ENCODE data around the gene NIM1K. TPM values are rescaled to one million over a fixed set of nuclear protein-coding genes. Genes with fewer than 3 reads are reported as not detected.

The NIM1K gene
- total and polyA plus RNA-seq, 2 donors (not counting 3 experiments of a cell fraction or from before 2014, with no cell fraction given) = 0.04 to 0.49 TPM

DNA sequence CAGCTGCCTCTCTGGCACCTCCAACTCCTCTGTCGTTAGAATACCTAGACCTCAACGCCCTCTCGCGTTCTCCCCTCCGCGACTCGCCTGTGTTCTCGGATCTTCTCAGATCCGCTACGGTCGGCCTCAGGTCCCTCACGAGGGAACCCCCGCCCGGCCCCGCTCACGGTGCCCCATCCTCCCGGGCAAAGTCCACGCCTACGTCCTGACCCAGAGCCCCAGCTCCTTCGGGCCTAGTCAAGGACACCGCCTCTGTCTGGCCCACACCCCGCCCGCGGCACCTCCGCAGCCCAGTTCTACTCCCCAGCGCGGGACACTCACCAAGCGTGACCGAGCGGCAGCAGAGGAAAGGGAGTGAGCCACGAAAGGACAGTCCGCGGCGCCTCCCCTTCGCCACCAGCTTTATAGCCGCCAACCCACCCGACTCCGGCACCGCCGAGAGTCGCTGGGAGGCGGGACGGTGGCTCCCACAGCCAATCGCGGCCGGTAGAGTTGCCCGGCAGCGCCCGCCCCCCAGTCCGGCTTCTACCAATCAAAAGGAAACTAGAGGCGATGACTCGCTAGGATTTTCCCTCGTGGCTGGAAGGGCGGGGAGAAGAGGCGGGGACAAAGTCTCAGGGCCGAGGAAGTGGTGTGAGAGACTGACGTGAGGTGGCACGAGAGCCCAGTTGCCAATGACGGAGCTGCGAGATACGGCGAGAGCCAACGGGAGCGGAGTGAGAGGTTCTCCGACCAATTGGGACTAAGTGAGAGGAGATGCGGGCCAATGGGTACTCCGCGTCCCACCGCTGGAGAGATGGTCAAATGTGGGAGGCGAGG lies 121.2 kb downstream of the NIM1K start, which contains the start of gene HMGCS1:
Gene HMGCS1, minus strand, starts transcription at position 378 of the 819 bp plus-strand sequence. CDS start 14,447 bp downstream, outside the sequence.
- peak; percentile 100 for DNase-seq (ENCODE audit: low read depth, low spot score)
- Histone ChIP-seq H3K9ac (replicated peaks; ENCODE audit: extremely low read depth, insufficient read depth, low read length) (peak within 1 kb of the TSS; percentile 78), H3K27me3 (ENCODE audit: control insufficient read depth in 2 of 2, insufficient read depth in 2 of 2, low read length in 2 of 2) (no peaks in the 10 kb centered on the region), H3K36me3 (ENCODE audit: control insufficient read depth in 2 of 2, extremely low read depth in 1 of 2, insufficient read depth in 2 of 2, low read length in 2 of 2) (no peaks in the 10 kb centered on the region), H2AFZ (ENCODE audit: low read depth, low read length) (peak within 1 kb of the TSS; percentile 49), H3K27ac (ENCODE audit: insufficient read depth, low read depth, low read length) (peak within 1 kb of the TSS; percentile 43), H3K4me2 (ENCODE audit: insufficient read depth, low read length) (peak within 1 kb of the TSS; percentile 79), H3K4me3 (replicated peaks in 1 of 3; ENCODE audit: insufficient read depth in 1 of 3, low read depth in 1 of 3, low read length in 3 of 3) (peak within 1 kb of the TSS; percentile 73 to 91 (median 75)), H3K9me3 (replicated peaks; ENCODE audit: control insufficient read depth, insufficient read depth, low read length) (no peaks in the 10 kb centered on the region), H3K9me1 (replicated peaks; ENCODE audit: control insufficient read depth, extremely low read depth, insufficient read depth, low read length) (no peaks in the 10 kb centered on the region), H4K20me1 (replicated peaks; ENCODE audit: control insufficient read depth, extremely low read depth, insufficient read depth, low read length) (peaks cover 6% of the 10 kb centered on the region), H3K79me2 (ENCODE audit: control insufficient read depth, insufficient read depth, low read length) (peaks cover 50% of the 10 kb centered on the region), H3K4me1 (ENCODE audit: control insufficient read depth, extremely low read depth, insufficient read depth, low read length) (peaks cover 35% of the 10 kb centered on the region)
- no TSS peak for BruUV-seq (replicated peaks)
- dilution Hi-C loops (cut with MboI; ENCODE audit: extremely low pct_ligation_motif_present, low sequenced_read_pairs) = no loop called here
- ChIA-PET CTCF (interaction anchor here (0.9 to 3.9 kb wide), 9 partner anchors 11 to 202 kb away, joined by 3 to 28 read pairs (median 4); partner anchors contain the start of genes C5orf34, TMEM267 and ZNF131), POLR2A (interaction anchor here (0.5 to 2.4 kb wide), 4 partner anchors 18 to 171 kb away, joined by 3 to 12 read pairs (median 4); partner anchors contain the start of gene TMEM267)
- peak; percentile 99 for FAIRE-seq
- TF ChIP-seq MYC (IDR thresholded peaks at IDR 0.05; ENCODE audit: low read depth, low read length) (no peak), MAX (IDR thresholded peaks at IDR 0.05; ENCODE audit: insufficient read depth, insufficient read length) (peak; percentile 65), POLR2A (IDR thresholded peaks at IDR 0.05; ENCODE audit: low read depth, low read length) (peak; percentile 57), JUN (IDR thresholded peaks at IDR 0.05; ENCODE audit: borderline replicate concordance, insufficient read depth, insufficient read length, low read depth) (peak; percentile 19), FOS (IDR thresholded peaks at IDR 0.05; ENCODE audit: borderline replicate concordance, insufficient read depth, low read length) (peak; percentile 13), POLR2AphosphoS5 (IDR thresholded peaks at IDR 0.05; ENCODE audit: insufficient read depth, low read depth, low read length) (peak; percentile 34), EZH2 (IDR thresholded peaks at IDR 0.05; ENCODE audit: borderline replicate concordance, low read depth, low read length, severe bottlenecking) (no peak)
- TF ChIP-seq, protein P1, sequence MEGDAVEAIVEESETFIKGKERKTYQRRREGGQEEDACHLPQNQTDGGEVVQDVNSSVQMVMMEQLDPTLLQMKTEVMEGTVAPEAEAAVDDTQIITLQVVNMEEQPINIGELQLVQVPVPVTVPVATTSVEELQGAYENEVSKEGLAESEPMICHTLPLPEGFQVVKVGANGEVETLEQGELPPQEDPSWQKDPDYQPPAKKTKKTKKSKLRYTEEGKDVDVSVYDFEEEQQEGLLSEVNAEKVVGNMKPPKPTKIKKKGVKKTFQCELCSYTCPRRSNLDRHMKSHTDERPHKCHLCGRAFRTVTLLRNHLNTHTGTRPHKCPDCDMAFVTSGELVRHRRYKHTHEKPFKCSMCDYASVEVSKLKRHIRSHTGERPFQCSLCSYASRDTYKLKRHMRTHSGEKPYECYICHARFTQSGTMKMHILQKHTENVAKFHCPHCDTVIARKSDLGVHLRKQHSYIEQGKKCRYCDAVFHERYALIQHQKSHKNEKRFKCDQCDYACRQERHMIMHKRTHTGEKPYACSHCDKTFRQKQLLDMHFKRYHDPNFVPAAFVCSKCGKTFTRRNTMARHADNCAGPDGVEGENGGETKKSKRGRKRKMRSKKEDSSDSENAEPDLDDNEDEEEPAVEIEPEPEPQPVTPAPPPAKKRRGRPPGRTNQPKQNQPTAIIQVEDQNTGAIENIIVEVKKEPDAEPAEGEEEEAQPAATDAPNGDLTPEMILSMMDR (IDR thresholded peaks at IDR 0.05; ENCODE audit: extremely low read depth in 1 of 2, insufficient read depth in 1 of 2, low read depth in 1 of 2, low read length in 2 of 2) = peak in 1 of 2 donors; percentile 5
- intact Hi-C loops (cut with micrococcal nuclease) = loop anchor here (1.0 to 10.0 kb wide), 8 partner anchors 86 to 1521 kb away; partner anchors contain the start of genes NNT, RIMOC1 and TMEM267
